IPS DF 4.7 (cell line): ENCODE results near the gene MYZAP.

ENCODE experiments used
- DNase-seq: peaks from one replicate; pipeline ENCODE4 v3.0.0-alpha.2; 2013; ENCODE audit warnings: low spot score; ENCODE audit errors: extremely low read depth

Gene MYZAP

DNA sequence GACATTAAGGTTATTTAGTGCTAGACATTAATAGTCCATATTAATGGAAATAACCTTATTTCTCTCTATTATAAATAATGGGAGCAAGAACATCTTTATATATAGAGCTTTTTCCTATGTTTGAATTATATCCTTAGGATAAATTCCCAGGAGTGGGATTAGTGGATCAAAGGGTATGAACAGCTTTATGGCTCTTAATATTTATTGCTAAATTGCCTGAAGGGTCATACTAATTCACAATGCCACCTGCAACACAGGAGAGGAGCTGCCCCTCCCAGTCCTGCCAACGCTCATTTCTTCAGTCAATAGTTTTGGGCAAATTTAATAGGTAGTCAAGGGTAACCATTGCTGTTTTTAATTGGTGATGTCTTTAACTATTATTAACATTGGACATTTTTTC is 65.9 kb downstream of the MYZAP start:
- no peak for DNase-seq

DNA sequence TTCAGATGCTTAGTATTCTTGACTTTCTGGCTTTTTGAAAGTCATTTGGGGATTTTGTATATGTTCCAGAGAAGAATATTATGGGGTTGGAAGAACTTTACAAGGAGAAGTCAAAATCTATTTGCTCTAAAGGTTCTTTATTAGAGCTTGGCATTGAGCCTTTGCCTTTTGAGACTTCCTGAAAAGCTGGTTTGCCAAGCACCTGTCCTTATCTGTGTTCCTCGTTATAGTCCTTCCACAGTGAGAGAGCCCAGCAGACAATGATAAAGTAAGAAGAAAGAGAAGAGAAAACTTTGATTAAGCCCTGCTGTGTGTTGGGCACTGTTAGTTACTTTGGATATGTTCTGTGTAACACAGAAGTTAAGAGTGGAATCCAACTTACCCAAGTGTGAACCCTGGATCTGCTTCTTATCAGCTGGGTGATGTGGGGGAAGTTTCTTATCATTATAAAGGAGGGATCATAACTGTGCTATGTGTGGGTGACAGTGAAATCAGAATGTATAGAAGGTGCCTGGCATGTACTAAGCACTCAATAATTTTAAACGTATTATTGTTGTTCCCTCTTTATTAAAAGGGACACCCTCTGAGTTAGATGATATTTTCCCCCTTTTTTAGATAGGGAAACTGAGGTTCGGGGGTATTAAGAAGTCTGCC is 70.5 kb downstream of the MYZAP start:
- no peak for DNase-seq

- no peak for DNase-seq
These were observed 71.1 kb downstream of the MYZAP start for GRCh38 chr15:57662802-57663201.

DNA sequence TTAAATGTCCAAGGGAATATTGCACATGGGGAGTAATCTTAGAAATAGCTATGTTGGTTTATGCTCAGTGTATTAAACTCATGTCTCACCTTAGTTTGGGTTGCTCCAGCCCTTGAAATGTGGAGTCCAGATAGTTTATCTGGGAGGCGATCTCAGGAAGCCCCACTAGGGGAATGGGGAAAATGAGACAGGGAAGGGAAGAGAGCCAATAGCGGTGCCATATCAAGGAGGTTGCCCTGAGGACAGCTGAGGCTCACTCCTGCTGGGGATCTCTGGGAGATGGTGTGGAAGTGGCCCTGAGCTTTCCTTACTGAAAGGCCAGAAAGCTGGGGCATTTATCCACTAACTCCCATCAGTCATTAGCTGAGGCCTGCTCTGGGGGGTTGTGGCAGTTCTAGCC is 71.6 kb downstream of the MYZAP start:
- DNase-seq: no peak

GRCh38 chr15:57665194-57665593 is 73.5 kb downstream of the MYZAP start:
- no peak for DNase-seq

- DNase-seq: no peak
These were observed 74.2 kb downstream of the MYZAP start for GRCh38 chr15:57665939-57666338.

GRCh38 chr15:57667171-57667849 is 75.6 kb downstream of the MYZAP start:
- DNase-seq: no peak

DNA sequence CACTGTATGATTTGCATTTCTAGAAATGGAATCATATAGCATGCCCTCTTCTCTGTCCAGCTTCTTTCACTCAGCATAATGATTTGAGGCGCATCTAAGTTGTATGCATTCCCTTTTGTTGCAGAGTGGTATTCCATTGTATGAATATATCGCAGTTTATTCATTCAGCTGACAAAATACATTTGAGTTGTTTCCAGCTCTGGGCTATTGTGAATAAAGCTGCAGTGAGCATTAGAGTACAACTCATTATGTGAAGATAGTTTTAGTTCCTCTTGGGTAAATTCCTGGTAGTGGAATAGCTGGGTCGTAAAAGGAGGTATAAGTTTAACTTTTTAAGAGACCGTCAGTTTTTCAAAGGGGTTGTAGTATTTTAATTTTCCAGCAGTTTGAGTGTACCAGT is 76.3 kb downstream of the MYZAP start:
- no peak for DNase-seq

- no peak for DNase-seq
These were observed 79.9 kb downstream of the MYZAP start for GRCh38 chr15:57671636-57672035.

DNA sequence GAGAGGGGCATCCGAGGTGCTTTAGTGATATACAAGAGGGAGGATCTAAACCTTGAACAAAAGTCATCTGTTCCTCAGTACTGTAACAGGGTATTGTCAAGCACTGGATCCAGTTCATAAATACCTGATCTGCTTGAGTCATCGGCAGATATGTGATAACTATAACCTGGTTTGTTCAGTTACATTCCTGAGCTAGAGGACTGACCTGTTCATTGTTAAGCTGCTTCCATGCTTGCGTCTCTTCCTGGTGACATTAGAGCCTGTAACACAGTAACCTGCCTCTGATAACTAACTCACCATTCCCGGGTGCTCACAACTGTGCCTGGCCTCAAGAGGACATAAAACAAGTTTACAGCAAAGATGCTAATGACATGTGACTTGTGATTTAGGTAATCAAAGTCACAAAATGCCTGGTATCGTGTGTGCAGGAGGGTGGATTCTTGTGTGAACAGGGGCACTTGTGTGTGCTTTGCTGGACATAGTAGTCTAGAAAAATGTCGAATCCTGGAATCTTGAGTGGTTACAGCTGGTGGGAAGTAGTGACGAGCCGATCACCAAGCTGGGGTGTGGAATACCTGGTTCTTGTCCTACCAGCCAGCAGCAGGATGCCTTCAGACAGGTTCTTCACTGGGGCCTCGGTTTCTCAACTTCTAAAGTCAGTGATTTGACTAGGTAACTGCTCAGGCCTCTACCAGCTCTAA is 83.9 kb downstream of the MYZAP start:
- no peak for DNase-seq

GRCh38 chr15:57676585-57676984 is 84.9 kb downstream of the MYZAP start:
- no peak for DNase-seq

- no peak for DNase-seq
These were observed 85.5 kb downstream of the MYZAP start for GRCh38 chr15:57677204-57677603.

DNA sequence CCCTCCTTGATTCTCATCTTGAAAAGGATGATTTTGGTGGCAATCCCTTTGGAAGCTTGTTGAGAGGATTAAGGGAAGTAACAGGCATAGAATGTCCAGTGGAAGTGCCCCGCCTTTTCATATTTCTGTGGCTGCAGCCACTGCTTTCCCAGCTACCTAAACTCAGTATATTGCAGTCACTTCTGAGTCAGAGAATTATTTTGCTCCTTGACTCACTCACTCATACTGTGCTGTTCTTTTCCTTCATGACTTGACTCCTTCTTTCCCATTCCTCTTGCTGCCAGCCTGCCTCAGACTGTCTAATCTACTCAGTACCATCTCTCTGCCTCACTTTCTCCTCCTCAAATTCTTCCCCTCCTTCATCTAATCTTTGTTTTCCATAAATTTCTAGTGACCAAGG is 88.3 kb downstream of the MYZAP start:
- no peak for DNase-seq

- no peak for DNase-seq
These were observed 89.3 kb downstream of the MYZAP start for GRCh38 chr15:57681011-57681410.

DNA sequence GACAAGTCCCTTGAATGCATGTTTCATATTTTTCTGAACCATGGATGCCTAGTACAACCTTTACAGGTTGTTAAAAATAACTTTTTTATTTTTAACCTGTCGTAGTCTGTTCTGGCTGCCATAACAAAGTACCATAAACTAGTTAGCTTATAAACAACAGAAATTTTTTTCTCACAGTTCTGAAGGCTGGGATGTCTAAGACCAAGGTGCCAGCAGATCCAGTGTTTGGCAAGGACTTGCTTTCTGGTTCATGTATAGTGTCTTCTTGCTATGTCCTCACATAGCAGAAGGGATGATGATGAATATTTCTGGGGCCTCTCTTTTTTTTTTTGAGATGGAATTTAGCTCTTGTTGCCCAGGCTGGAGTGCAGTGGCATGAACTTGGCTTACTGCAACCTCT is 91.8 kb downstream of the MYZAP start:
- DNase-seq: no peak

DNA sequence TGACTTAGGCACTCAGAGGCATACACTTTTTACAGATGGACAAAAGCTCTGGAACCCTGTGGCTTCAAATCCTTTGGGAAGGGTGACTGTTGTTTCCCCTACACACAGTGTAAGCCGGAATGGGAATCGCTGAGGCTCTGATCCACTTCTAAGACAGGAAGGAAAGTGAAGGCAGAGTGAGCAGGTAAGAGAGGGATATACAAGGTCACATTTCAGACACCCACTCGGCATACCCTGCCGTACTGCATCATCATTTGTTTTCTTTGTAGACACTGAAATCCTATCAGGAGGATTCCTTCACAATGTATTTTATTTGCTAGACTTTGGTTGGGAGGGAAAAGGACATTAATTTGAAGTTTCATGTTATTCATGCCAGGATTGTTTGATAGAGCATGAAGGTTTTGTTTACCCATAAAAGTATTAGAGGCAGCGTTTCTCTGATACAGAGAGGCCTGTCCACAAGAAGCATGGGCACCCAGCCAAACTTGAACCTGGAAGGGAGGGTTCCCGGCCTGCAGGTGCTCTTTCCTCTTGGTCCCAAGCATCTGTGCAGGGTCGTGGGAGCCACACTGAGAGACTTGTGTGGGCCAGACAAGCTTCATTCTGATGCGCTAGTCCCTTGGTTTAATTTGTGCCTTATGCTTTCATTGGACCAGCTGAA is 92.9 kb downstream of the MYZAP start:
- no peak for DNase-seq

DNA sequence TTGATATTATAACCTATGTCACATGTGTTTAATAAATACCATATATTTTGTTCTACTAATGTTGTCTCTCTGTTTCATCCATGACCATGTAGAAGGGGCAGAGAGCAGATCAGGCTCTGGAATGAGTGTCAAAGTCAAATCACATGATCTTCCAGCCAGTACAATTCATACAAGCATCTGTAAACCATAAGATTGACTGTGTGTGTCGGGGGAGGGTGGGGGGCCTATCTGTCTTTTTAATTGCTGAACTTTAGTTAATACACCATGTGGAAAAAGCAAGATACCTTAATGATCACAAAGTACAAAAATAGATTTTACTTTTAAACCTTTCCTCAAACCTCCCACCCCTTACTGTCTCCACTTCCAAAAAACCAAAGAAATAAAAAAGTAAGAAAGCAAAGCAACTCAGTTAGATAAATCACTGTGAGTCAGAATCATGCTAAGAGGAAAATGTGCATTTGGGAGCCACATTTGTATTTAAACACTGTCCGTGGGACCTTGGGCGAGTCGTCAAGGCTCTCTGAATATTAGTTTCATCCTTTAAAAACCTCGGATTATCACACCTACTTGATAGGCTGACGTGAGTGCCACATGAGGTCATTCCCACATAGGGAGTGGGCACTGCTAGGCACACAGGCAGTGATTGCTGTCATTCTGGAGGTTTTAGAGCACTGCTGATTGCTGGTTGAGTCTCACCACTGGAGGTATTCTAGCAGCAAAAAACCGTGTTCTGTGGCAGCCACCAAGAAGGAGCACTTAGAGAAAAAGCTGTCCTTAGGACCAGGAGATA is 93.8 kb downstream of the MYZAP start:
- no peak for DNase-seq

DNA sequence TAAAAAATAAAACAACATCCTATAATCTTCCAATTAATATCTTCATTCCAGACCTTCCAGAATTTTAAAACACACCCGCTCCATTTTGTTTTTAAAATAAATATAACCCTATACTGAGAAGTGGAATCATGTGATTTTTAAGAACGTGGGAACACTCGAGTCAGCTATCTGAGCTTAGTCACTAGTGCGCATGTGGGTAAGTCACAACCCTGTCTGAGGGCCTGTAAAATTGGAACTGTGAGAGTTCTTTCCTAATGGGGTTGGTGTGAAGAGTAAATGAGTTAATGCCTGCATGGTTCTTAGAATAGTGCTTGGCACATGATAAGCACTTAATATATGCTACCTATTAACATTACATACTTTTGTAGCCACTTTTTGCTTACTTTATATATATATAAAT is 95.0 kb downstream of the MYZAP start:
- no peak for DNase-seq

- no peak for DNase-seq
These were observed 98.8 kb downstream of the MYZAP start for GRCh38 chr15:57690341-57690966.

GRCh38 chr15:57691082-57691481 is 99.4 kb downstream of the MYZAP start:
- DNase-seq: no peak

GRCh38 chr15:57692709-57693108 is 101.0 kb downstream of the MYZAP start:
- DNase-seq: no peak
